ENCODE data around the gene LRPAP1. TPM values are rescaled to one million over a fixed set of nuclear protein-coding genes. Genes with fewer than 3 reads are reported as not detected.

The LRPAP1 gene
- polyA plus RNA-seq, 1 of the 3 experiments (the other 2 are of a cell fraction) = 209 TPM

DNA sequence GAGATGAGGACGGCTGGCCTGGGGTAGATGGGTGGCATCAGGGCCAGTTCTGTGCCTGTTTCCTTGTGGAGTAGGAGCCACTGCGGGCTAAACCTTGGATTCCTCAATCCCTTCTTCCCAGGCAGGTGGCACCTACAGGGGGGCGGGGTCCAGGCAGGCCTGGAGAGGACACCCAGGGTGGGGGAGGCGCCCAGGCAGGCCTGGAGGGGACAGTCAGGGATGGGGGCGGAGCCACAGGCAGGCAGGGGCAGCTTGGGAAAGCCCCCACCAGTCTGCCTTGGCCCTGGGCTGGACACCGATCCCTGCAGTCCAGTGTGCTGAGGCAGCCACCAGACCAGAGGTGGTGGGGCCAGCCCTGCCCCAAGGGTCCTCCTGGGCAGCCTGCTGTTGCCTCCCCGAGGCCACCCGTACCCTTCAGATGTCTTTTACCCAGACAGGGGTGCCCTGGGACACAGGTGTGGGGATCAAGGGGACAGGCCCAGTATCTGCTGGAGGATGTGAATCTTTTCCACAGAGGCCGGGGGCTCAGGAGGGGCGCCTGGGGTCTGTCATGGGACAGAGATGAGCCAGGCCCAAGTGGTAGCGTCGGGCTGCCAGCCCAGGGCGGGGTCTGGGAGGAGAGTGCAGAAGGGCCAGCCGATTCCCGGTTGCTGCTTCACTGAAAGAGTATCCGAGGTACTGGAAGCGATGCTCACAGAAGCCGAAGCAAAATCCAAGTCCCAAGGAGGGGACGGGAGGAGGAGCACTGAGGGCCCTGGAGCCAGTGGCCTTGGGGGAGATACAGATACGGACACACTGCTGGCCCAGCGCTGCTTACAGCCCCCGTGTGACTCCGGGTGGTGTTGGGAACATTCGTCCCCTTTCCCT is 34.5 kb downstream of the LRPAP1 start (continued):
- TF ChIP-seq, protein P1, sequence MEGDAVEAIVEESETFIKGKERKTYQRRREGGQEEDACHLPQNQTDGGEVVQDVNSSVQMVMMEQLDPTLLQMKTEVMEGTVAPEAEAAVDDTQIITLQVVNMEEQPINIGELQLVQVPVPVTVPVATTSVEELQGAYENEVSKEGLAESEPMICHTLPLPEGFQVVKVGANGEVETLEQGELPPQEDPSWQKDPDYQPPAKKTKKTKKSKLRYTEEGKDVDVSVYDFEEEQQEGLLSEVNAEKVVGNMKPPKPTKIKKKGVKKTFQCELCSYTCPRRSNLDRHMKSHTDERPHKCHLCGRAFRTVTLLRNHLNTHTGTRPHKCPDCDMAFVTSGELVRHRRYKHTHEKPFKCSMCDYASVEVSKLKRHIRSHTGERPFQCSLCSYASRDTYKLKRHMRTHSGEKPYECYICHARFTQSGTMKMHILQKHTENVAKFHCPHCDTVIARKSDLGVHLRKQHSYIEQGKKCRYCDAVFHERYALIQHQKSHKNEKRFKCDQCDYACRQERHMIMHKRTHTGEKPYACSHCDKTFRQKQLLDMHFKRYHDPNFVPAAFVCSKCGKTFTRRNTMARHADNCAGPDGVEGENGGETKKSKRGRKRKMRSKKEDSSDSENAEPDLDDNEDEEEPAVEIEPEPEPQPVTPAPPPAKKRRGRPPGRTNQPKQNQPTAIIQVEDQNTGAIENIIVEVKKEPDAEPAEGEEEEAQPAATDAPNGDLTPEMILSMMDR (IDR thresholded peaks at IDR 0.05) = no peak

DNA sequence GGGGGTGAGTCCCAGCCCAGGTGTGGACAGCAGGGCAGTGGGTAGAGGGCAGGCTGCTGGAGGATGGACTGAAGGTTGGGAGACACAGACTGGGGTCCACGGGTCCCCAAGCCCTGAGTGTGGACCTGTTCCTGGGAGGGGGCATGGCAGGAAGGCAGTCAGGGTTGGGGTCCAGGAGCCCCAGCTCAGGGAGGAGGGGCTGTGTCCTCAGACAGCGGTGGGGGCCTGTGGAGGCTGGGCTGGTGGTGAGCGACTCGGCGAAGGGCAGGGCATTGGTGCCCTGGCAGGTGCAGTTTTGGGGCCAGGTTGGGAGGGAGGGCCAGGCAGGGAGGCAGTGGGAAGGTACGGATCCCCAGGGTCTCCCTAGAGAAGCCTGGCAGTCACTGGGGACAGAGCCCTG is 35.1 kb downstream of the LRPAP1 start:
- WGBS (ENCODE audit: low lambda C conversion rate) = 100% methylated on average over 6 of the region's 6 CpGs

DNA sequence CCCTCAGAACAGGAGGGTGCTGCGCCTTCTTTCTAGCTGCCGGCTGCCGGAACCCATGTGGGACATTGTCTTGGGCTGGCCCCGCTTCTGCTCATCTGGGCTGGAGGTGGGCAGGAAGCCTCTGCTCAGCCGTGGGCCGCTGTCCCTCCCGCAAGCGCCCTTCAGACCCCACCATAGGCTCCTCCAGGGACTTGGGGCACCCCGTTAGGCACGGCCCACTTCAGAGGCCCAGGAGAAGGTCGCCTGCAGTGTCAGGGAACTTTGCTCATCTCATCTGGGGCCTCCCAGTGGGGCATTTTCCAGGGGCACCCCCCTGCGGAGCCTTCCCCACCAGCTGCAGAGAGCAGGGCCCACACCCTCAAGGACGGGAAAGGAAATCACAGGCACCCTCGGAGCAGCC is 36.2 kb downstream of the LRPAP1 start:
- H3K27me3 ChIP-seq (ENCODE audit: insufficient read depth) = no peaks in the 10 kb centered on the region
- H3K9me2 ChIP-seq = no peaks in the 10 kb centered on the region
- CTCF ChIA-PET = interaction anchor here (0.9 to 1.6 kb wide), 3 partner anchors 8 to 17 kb away, joined by 4 to 7 read pairs (median 4); no protein-coding TSS in a partner anchor
- H4K20me1 ChIP-seq (ENCODE audit: insufficient read depth) = no peaks in the 10 kb centered on the region
- H3K36me3 ChIP-seq (replicated peaks in 1 of 2; ENCODE audit: control insufficient read depth in 1 of 2, insufficient read depth in 2 of 2, low read length in 1 of 2) = no peaks in the 10 kb centered on the region
- TF ChIP-seq GABPA (IDR thresholded peaks at IDR 0.05; ENCODE audit: low read depth) (no peak), RAD21 (IDR thresholded peaks at IDR 0.05; ENCODE audit: low read length) (no peak), FOXM1 (IDR thresholded peaks at IDR 0.05; ENCODE audit: low read depth) (no peak), RXRA (IDR thresholded peaks at IDR 0.05; ENCODE audit: borderline replicate concordance, low read depth) (no peak), FOSL2 (IDR thresholded peaks at IDR 0.05; ENCODE audit: borderline replicate concordance, low read depth) (no peak), FOXJ3 (CRISPR knock-in tag; IDR thresholded peaks at IDR 0.05) (no peak), ELF1 (IDR thresholded peaks at IDR 0.05) (no peak), TCF12 (IDR thresholded peaks at IDR 0.05) (no peak), MXI1 (IDR thresholded peaks at IDR 0.05; ENCODE audit: low read depth, low read length) (no peak), MEF2A (IDR thresholded peaks at IDR 0.05; ENCODE audit: borderline replicate concordance, low read depth) (no peak), TEAD4 (IDR thresholded peaks at IDR 0.05; ENCODE audit: borderline replicate concordance, insufficient read depth) (no peak)
- TF ChIP-seq, protein P2, sequence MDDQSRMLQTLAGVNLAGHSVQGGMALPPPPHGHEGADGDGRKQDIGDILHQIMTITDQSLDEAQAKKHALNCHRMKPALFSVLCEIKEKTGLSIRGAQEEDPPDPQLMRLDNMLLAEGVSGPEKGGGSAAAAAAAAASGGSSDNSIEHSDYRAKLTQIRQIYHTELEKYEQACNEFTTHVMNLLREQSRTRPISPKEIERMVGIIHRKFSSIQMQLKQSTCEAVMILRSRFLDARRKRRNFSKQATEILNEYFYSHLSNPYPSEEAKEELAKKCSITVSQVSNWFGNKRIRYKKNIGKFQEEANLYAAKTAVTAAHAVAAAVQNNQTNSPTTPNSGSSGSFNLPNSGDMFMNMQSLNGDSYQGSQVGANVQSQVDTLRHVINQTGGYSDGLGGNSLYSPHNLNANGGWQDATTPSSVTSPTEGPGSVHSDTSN (IDR thresholded peaks at IDR 0.05) = no peak
- no peak overlapping the region for H3K4me2 ChIP-seq
- H2AFZ ChIP-seq (ENCODE audit: low read depth) = no peak overlapping the region
- no peak overlapping the region for H3K9ac ChIP-seq
- no peaks in the 10 kb centered on the region for H3K9me3 ChIP-seq
- 100% methylated on average over 5 of the region's 14 CpGs for WGBS (ENCODE audit: low lambda C conversion rate)
- H3F3A ChIP-seq (replicated peaks; ENCODE audit: insufficient read depth) = no peaks in the 10 kb centered on the region
- H3K4me3 ChIP-seq (ENCODE audit: low read depth in 2 of 2, low read length in 1 of 2) = no peak overlapping the region
- H3K4me1 ChIP-seq (ENCODE audit: control insufficient read depth in 1 of 2, insufficient read depth in 2 of 2, low read depth in 1 of 2, low read length in 1 of 2) = peaks cover 0 to 23% of the 10 kb centered on the region in 2 experiments; a peak in 1 of 4 replicates
- DNase-seq = no peak
- H3K27ac ChIP-seq (ENCODE audit: low read depth in 2 of 2, low read length in 1 of 2) = no peak overlapping the region
- H3K79me2 ChIP-seq (ENCODE audit: insufficient read depth) = no peaks in the 10 kb centered on the region
- POLR2A ChIA-PET = interaction anchor here (0.7 kb wide), 1 partner anchor 11 kb away, joined by 3 read pairs; no protein-coding TSS in a partner anchor

More for the DNA sequence above, 35.1 kb downstream of the LRPAP1 start:
- no peak overlapping the region for H3K9ac ChIP-seq
- no peaks in the 10 kb centered on the region for H3K9me3 ChIP-seq
- H2AFZ ChIP-seq (ENCODE audit: low read depth) = no peak overlapping the region
- no peaks in the 10 kb centered on the region for H3K9me2 ChIP-seq
- H3K27me3 ChIP-seq (ENCODE audit: insufficient read depth) = no peaks in the 10 kb centered on the region
- no peak for DNase-seq
- POLR2A ChIA-PET = no interaction called here
- no peaks in the 10 kb centered on the region for H3F3A ChIP-seq (replicated peaks; ENCODE audit: insufficient read depth)
- H3K36me3 ChIP-seq (replicated peaks in 1 of 2; ENCODE audit: control insufficient read depth in 1 of 2, insufficient read depth in 2 of 2, low read length in 1 of 2) = no peaks in the 10 kb centered on the region
- no peaks in the 10 kb centered on the region for H4K20me1 ChIP-seq (ENCODE audit: insufficient read depth)
- peaks cover 0 to 16% of the 10 kb centered on the region in 2 experiments; a peak in 1 of 4 replicates for H3K4me1 ChIP-seq (ENCODE audit: control insufficient read depth in 1 of 2, insufficient read depth in 2 of 2, low read depth in 1 of 2, low read length in 1 of 2)
- CTCF ChIA-PET = interaction anchor here (1.6 kb wide), 1 partner anchor 17 kb away, joined by 7 read pairs; no protein-coding TSS in a partner anchor
- no peak overlapping the region for H3K4me3 ChIP-seq (ENCODE audit: low read depth in 2 of 2, low read length in 1 of 2)
- H3K79me2 ChIP-seq (ENCODE audit: insufficient read depth) = no peaks in the 10 kb centered on the region
- TF ChIP-seq FOXJ3 (CRISPR knock-in tag; IDR thresholded peaks at IDR 0.05) = no peak
- no peak for TF ChIP-seq RCOR1 (IDR thresholded peaks at IDR 0.05; ENCODE audit: low read length)
- no peak for TF ChIP-seq ELF1 (IDR thresholded peaks at IDR 0.05)
- no peak for TF ChIP-seq YY1 (IDR thresholded peaks at IDR 0.05; ENCODE audit: low read depth)
- TF ChIP-seq, protein P3, sequence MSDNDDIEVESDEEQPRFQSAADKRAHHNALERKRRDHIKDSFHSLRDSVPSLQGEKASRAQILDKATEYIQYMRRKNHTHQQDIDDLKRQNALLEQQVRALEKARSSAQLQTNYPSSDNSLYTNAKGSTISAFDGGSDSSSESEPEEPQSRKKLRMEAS (IDR thresholded peaks at IDR 0.05; ENCODE audit: low read depth) = no peak
- no peak for TF ChIP-seq RXRA (IDR thresholded peaks at IDR 0.05; ENCODE audit: borderline replicate concordance, low read depth)
- no peak for TF ChIP-seq JUND (IDR thresholded peaks at IDR 0.05)
- TF ChIP-seq GATA2 (CRISPR knock-in tag; IDR thresholded peaks at IDR 0.05) = no peak
- no peak for TF ChIP-seq MXI1 (IDR thresholded peaks at IDR 0.05; ENCODE audit: low read depth, low read length)
- no peak for TF ChIP-seq EP300 (IDR thresholded peaks at IDR 0.05; ENCODE audit: borderline replicate concordance in 1 of 2, low read depth in 1 of 2, low read length in 1 of 2)
- TF ChIP-seq, protein P4, sequence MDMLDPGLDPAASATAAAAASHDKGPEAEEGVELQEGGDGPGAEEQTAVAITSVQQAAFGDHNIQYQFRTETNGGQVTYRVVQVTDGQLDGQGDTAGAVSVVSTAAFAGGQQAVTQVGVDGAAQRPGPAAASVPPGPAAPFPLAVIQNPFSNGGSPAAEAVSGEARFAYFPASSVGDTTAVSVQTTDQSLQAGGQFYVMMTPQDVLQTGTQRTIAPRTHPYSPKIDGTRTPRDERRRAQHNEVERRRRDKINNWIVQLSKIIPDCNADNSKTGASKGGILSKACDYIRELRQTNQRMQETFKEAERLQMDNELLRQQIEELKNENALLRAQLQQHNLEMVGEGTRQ (IDR thresholded peaks at IDR 0.05; ENCODE audit: borderline replicate concordance, low read depth, low read length) = no peak
- TF ChIP-seq TEAD4 (IDR thresholded peaks at IDR 0.05; ENCODE audit: borderline replicate concordance, insufficient read depth) = no peak
- no peak for TF ChIP-seq SMC3 (IDR thresholded peaks at IDR 0.05; ENCODE audit: low read depth, low read length)
- H3K4me2 ChIP-seq = no peak overlapping the region
- H3K27ac ChIP-seq (ENCODE audit: low read depth in 2 of 2, low read length in 1 of 2) = no peak overlapping the region

Measured in SK-N-SH (cell line).